Measurements from ENCODE around the gene KCNN3.

The KCNN3 gene

GRCh38 chr1:154770897-154771594, 99.0 kb downstream of the KCNN3 start:
- no peak for DNase-seq (ENCODE audit: low read depth)

- no peak for DNase-seq (ENCODE audit: low read depth)
Measured at GRCh38 chr1:154769193-154769895, 100.7 kb downstream of the KCNN3 start.

- no peak for DNase-seq (ENCODE audit: low read depth)
Measured at GRCh38 chr1:154768456-154769125, 101.5 kb downstream of the KCNN3 start.

- no peak for DNase-seq (ENCODE audit: low read depth)
Measured at GRCh38 chr1:154767315-154768240, 102.5 kb downstream of the KCNN3 start.

- DNase-seq (ENCODE audit: low read depth) = no peak
Measured at GRCh38 chr1:154765970-154766369, 104.1 kb downstream of the KCNN3 start.

- DNase-seq (ENCODE audit: low read depth) = no peak
Measured at GRCh38 chr1:154764773-154765172, 105.3 kb downstream of the KCNN3 start.

- DNase-seq (ENCODE audit: low read depth) = no peak
Measured at GRCh38 chr1:154764181-154764580, 105.9 kb downstream of the KCNN3 start.

GRCh38 chr1:154760469-154760933, 109.6 kb downstream of the KCNN3 start:
- peak; percentile 77 for DNase-seq (ENCODE audit: low read depth)

- no peak for DNase-seq (ENCODE audit: low read depth)
Measured at GRCh38 chr1:154759793-154760192, 110.3 kb downstream of the KCNN3 start.

GRCh38 chr1:154759196-154759595, 110.9 kb downstream of the KCNN3 start:
- DNase-seq (ENCODE audit: low read depth) = peak; percentile 41

GRCh38 chr1:154758346-154758745, 111.7 kb downstream of the KCNN3 start:
- DNase-seq (ENCODE audit: low read depth) = no peak

GRCh38 chr1:154756793-154757548, 113.1 kb downstream of the KCNN3 start:
- no peak for DNase-seq (ENCODE audit: low read depth)

- no peak for DNase-seq (ENCODE audit: low read depth)
Measured at GRCh38 chr1:154755858-154756730, 114.0 kb downstream of the KCNN3 start.

- no peak for DNase-seq (ENCODE audit: low read depth)
Measured at GRCh38 chr1:154753426-154753825, 116.7 kb downstream of the KCNN3 start.

- DNase-seq (ENCODE audit: low read depth) = no peak
Measured at GRCh38 chr1:154752273-154753030, 117.6 kb downstream of the KCNN3 start.

GRCh38 chr1:154751690-154752089, 118.4 kb downstream of the KCNN3 start:
- DNase-seq (ENCODE audit: low read depth) = no peak

- no peak for DNase-seq (ENCODE audit: low read depth)
Measured at GRCh38 chr1:154750681-154751665, 119.1 kb downstream of the KCNN3 start.

Measured in activated T-helper 9 cell treated with anti-CD3 and anti-CD28 coated beads, Interleukin-2, amount 50 U/mL, for 16 hours (primary cell).